K562 (cell line): Measurements from ENCODE around the gene ARFGAP1. TPM values are rescaled to one million over a fixed set of nuclear protein-coding genes. Genes with fewer than 3 reads are reported as not detected.

ENCODE experiments used
- ELF2 ChIP-seq: fragments of 250-450 bp; sonication (Bioruptor Pico); IDR thresholded peaks from 2 replicates; pipeline ENCODE4 v1.5.0; 2021; ENCODE audit warnings: mild to moderate bottlenecking
- FIP1L1 ChIP-seq: fragments of 200-400 bp; formaldehyde crosslinking; IDR thresholded peaks from 2 replicates; pipeline ENCODE4 v1.6.1; 2018; ENCODE audit warnings: mild to moderate bottlenecking, low read depth, low read length; ENCODE audit not compliant: poor library complexity, severe bottlenecking
- FOSL1 ChIP-seq: fragments of 200-800 bp; sonication (Bioruptor generic); conservative IDR thresholded peaks from 2 replicates; pipeline ENCODE4 v1.6.1; 2016; ENCODE audit warnings: missing genetic modification characterization, missing compliant biosample characterization
- JUND ChIP-seq, 2 experiments: IDR thresholded peaks; 2 replicates in 1 of 2; 3 replicates in 1 of 2; pipeline ENCODE4 v1.6.1; 2011; ENCODE audit warnings: borderline replicate concordance in 2 of 2, low read depth in 2 of 2, low read length in 2 of 2, improper control_type of control experiment in 1 of 2, missing biosample characterization in 1 of 2, missing genetic modification characterization in 1 of 2, missing genetic modification reagents in 1 of 2
- MBD2 ChIP-seq: sonication (generic); IDR thresholded peaks from 2 replicates; pipeline ENCODE4 v1.6.1; 2016; ENCODE audit warnings: low read depth, borderline replicate concordance
- PKNOX1 ChIP-seq: fragments of 450-650 bp; IDR thresholded peaks from 2 replicates; pipeline ENCODE4 v1.6.1; 2016
- RHOXF2B ChIP-seq: fragments of 250-450 bp; sonication (Bioruptor Pico); conservative IDR thresholded peaks from 2 replicates; pipeline ENCODE4 v1.5.1; 2021
- VEZF1 ChIP-seq: fragments of 200-800 bp; sonication (Bioruptor generic); IDR thresholded peaks from 2 replicates; pipeline ENCODE4 v1.6.1; 2017; ENCODE audit warnings: missing genetic modification characterization, missing compliant biosample characterization
- ZBTB9 ChIP-seq: fragments of 450-650 bp; formaldehyde crosslinking; IDR thresholded peaks from 2 replicates; pipeline ENCODE4 v1.4.0; 2020; ENCODE audit warnings: mild to moderate bottlenecking, moderate library complexity
- ZNF263 ChIP-seq: sonication (generic); formaldehyde crosslinking; IDR thresholded peaks from 2 replicates; pipeline ENCODE4 v1.8.0; 2022; ENCODE audit warnings: mild to moderate bottlenecking, missing genetic modification reagents, borderline replicate concordance
- ZNF318 ChIP-seq, 2 experiments: fragments of 450-650 bp; IDR thresholded peaks; 2 replicates each; pipeline ENCODE4 v1.6.1; 2016; ENCODE audit warnings: mild to moderate bottlenecking in 2 of 2, borderline replicate concordance in 1 of 2, low read depth in 1 of 2, moderate library complexity in 1 of 2
- ZNF324 ChIP-seq: fragments of 250-450 bp; sonication (Bioruptor Pico); IDR thresholded peaks from 2 replicates; pipeline ENCODE4 v1.4.0; 2020; ENCODE audit warnings: mild to moderate bottlenecking
- ZNF77 ChIP-seq: fragments of 250-450 bp; sonication (Bioruptor Pico); IDR thresholded peaks from 2 replicates; pipeline ENCODE4 v1.5.0; 2020
- polyA plus RNA-seq, 8 experiments: library from polyadenylated mRNA; depleted of rRNA in 4 of 8; stranded (reverse) in 5 of 8; unstranded in 3 of 8; fragments of >200 nt; fragmentation: Nextera tagmentation in 2 of 8; fragmentation: Illumina TruSeq in 1 of 8; extraction: Ambion mirVana in 2 of 8; extraction: Trizol in 1 of 8; gene quantifications; 2 replicates each; pipeline versions ENCODE4 v1.2.1 to v1.2.3, GENCODE V29; 2011 to 2014; ENCODE audit warnings: inconsistent platforms in 1 of 8, missing spikeins in 1 of 8
- total RNA-seq, 7 experiments: library from RNA; depleted of rRNA in 6 of 7; stranded (reverse); fragments of >200 nt in 6 of 7; fragmentation: Illumina TruSeq in 2 of 7; extraction: Trizol in 2 of 7; gene quantifications; 2 replicates each; pipeline versions ENCODE4 v1.2.1 to v1.2.3, GENCODE V29; 2011 to 2021; ENCODE audit warnings: low replicate concordance in 1 of 7

Gene ARFGAP1
- total and polyA plus RNA-seq, 9 of the 15 experiments (the other 6 are each of a cell fraction or from before 2014, with no cell fraction given), result 0.53 to 102 (median 33.5) TPM

- TF ChIP-seq ZNF318 (IDR thresholded peaks at IDR 0.05; ENCODE audit: borderline replicate concordance in 1 of 2, low read depth in 1 of 2) (no peak), FOSL1 (tag) (no peak), MBD2 (peak; percentile 66; the same call in 1 of the 2 replicates), JUND (IDR thresholded peaks at IDR 0.05; ENCODE audit: borderline replicate concordance, low read depth, low read length) (0 out of 2 replicates have a peak, but pooled peaks have one; percentile 19), JUND (tag; IDR thresholded peaks at IDR 0.05; ENCODE audit: borderline replicate concordance, low read depth, low read length) (no peak), ZNF324 (CRISPR knock-in tag) (no peak), VEZF1 (peak; percentile 87), FIP1L1 (peak; percentile 61), RHOXF2B (no peak), ZNF77 (CRISPR knock-in tag) (no peak), ZNF263 (CRISPR knock-in tag) (peak; percentile 77), ELF2 (CRISPR knock-in tag) (peak; percentile 57; the same call in 1 of the 2 replicates), ZBTB9 (CRISPR knock-in tag) (peak; percentile 32; the same call in 1 of the 2 replicates), PKNOX1 (peak; percentile 37; the same call in 1 of the 2 replicates)
These were observed at the start of gene ARFGAP1 (continued) for GRCh38 chr20:63272105-63273058.
